HG03196 (cell line): ENCODE data around the gene PIM2.
"Not testable (repeated sequence)": the region's sequence is repeated elsewhere in the genome, so short reads cannot be mapped to it uniquely, and the experiment has no call there.

Experiments
- ATAC-seq: cut with Tn5 transposase; IDR thresholded peaks from one replicate; pipeline ENCODE4 v1.9.1; 2021; ENCODE audit not compliant: unreplicated experiment

PIM2 gene

GRCh38 chrX:48883729-48884128 lies 35.1 kb downstream of the PIM2 start:
- ATAC-seq, result no peak

GRCh38 chrX:48876944-48877343 lies 41.9 kb downstream of the PIM2 start:
- not testable (repeated sequence) for ATAC-seq

GRCh38 chrX:48872017-48872416 lies 46.8 kb downstream of the PIM2 start:
- not testable (repeated sequence) for ATAC-seq

GRCh38 chrX:48864210-48864609 lies 54.6 kb downstream of the PIM2 start:
- no peak for ATAC-seq
